Central memory CD8-positive, alpha-beta T cell (primary cell): ENCODE data around the gene TTLL10.
"Not testable (repeated sequence)": the region's sequence is repeated elsewhere in the genome, so short reads cannot be mapped to it uniquely, and the experiment has no call there.

Experiments
- ATAC-seq: fragments of 150-1000 bp; cut with Tn5 transposase; replicated peaks from 2 replicates; pipeline ENCODE4 v1.10.0; 2022; ENCODE audit warnings: mild to moderate bottlenecking, moderate FRiP score, moderate number of reproducible peaks; ENCODE audit not compliant: poor library complexity, severe bottlenecking; ENCODE audit errors: extremely low read depth
- DNase-seq, 2 donors: peaks; one replicate each; pipeline ENCODE4 v3.0.0; 2021; ENCODE audit warnings: low spot score in 2 of 2
- H3K27ac Mint-ChIP-seq: one replicate; pipeline ENCODE4 v1.8.0; 2022; ENCODE audit warnings: low read depth, mild to moderate bottlenecking, moderate library complexity, mixed read lengths
- H3K27me3 Mint-ChIP-seq: one replicate; pipeline ENCODE4 v1.8.0; 2022; ENCODE audit warnings: mixed read lengths
- H3K36me3 Mint-ChIP-seq: one replicate; pipeline ENCODE4 v1.8.0; 2022; ENCODE audit warnings: mild to moderate bottlenecking, moderate library complexity, mixed read lengths; ENCODE audit not compliant: insufficient read depth
- H3K4me1 Mint-ChIP-seq: one replicate; pipeline ENCODE4 v1.8.0; 2022; ENCODE audit warnings: mixed read lengths
- H3K4me3 Mint-ChIP-seq: one replicate; pipeline ENCODE4 v1.8.0; 2022; ENCODE audit warnings: mild to moderate bottlenecking, moderate library complexity, mixed read lengths
- H3K9me3 Mint-ChIP-seq: one replicate; pipeline ENCODE4 v1.8.0; 2022; ENCODE audit warnings: mixed read lengths

TTLL10 gene

DNA sequence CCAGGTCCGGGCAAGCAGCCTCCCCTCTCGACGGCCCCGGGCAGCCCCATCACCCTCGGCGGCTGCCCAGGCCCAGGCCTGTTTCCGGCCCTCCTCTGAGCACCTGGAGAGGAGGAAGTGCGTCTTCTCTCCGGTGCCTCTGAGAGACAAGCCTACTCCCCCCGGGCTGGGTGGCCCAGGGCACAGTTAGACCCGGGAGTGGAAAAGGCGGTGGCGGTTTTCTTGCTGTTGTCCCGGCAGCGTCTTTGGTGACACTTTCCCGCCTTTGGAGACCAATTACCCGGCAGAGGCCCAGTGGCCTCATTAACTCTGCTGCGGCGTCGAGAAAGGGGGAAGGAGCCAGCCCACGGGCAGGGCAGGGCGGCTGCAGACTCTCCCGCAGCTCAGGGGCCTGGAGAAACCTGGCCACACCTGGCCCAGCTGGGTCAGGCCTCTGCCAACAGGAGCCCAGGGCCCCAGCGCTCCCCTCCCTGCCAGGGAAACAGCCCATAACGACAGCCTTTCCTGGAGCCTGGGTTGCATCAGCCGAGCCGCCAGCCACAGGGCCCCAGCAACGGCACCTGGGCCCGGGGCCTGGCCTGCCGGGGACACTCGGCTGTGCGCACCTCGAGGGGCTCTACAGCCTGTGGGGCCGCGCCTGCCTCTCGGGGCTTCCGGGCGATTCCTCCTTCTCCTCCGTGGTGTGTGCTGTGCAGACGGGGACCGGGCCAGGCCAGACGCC lies 29.4 kb upstream of the TTLL10 start:
- ATAC-seq (peak; percentile 62), DNase-seq (no peak)
- no peaks in the 10 kb centered on the region for H3K4me1 Mint-ChIP-seq
- H3K9me3 Mint-ChIP-seq = no peaks in the 10 kb centered on the region
- no peaks in the 10 kb centered on the region for H3K36me3 Mint-ChIP-seq
- peaks cover 9% of the 10 kb centered on the region for H3K27me3 Mint-ChIP-seq
- no peak overlapping the region for H3K27ac Mint-ChIP-seq
- H3K4me3 Mint-ChIP-seq = no peak overlapping the region

DNA sequence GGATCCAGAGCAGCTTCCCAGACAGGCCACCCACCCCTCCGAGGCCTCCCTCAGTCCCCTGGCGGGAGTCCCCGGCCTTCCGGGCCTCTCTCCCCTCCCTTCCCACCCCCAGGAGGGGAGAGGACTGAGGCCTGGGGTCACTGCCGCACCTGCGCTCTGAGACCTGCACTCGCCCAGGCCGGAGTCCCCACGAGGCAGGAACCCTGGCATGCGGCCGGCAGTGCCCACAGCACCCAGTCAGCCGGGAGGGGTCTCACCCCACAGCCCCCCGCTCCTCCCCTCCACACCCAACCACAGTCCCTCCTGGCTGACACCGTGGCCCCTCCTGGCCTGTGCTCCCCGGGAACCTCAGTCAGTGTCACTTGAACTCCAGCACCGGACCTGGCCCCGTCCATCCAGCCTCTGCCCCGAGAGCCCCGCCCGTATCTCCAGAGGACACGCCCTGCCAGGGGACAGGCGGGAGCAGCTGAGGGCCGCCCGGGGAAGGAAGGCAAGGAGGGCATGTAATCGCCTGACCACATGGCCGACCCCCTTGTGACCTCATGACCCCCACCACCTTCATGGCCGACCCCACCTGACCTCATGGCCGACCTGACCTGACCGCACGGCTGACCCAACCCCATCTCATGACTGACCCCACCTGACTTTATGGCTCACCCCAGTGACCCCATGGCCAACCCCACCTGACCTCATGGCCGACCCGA lies 28.7 kb upstream of the TTLL10 start:
- Mint-ChIP-seq H3K27ac (no peak overlapping the region), H3K4me1 (no peaks in the 10 kb centered on the region), H3K36me3 (no peaks in the 10 kb centered on the region), H3K27me3 (peaks cover 9% of the 10 kb centered on the region), H3K9me3 (no peaks in the 10 kb centered on the region), H3K4me3 (no peak overlapping the region)
- DNase-seq (no peak), ATAC-seq (no peak)

DNA sequence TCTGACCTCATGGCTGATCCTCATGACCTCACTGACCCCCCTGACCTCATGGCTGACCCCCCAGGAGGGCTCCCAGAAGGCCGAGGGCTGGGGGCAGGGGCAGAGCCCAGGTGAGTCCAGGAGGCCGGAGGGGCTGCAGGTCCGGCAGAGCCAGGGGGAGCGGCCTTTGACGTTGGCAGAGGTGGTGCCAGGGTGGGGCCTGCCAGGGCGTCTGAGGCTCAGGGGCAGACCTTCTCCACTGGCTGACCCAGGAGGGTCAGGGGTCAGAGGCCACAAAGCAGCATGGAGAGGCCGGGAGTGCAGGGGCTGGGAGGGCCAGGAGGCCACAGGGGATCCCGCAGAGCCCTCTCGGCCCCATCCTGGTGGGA lies 28.1 kb upstream of the TTLL10 start:
- H3K4me3 Mint-ChIP-seq = no peak overlapping the region
- H3K27me3 Mint-ChIP-seq = peaks cover 9% of the 10 kb centered on the region
- H3K4me1 Mint-ChIP-seq = no peaks in the 10 kb centered on the region
- DNase-seq = no peak
- H3K27ac Mint-ChIP-seq = no peak overlapping the region
- no peaks in the 10 kb centered on the region for H3K9me3 Mint-ChIP-seq
- H3K36me3 Mint-ChIP-seq = no peaks in the 10 kb centered on the region
- no peak for ATAC-seq

GRCh38 chr1:1146026-1146425 lies 27.7 kb upstream of the TTLL10 start:
- H3K4me3 Mint-ChIP-seq = no peak overlapping the region
- no peaks in the 10 kb centered on the region for H3K36me3 Mint-ChIP-seq
- no peaks in the 10 kb centered on the region for H3K4me1 Mint-ChIP-seq
- no peaks in the 10 kb centered on the region for H3K9me3 Mint-ChIP-seq
- ATAC-seq (no peak), DNase-seq (no peak)
- H3K27ac Mint-ChIP-seq = no peak overlapping the region
- peaks cover 9% of the 10 kb centered on the region for H3K27me3 Mint-ChIP-seq

GRCh38 chr1:1146596-1146995 lies 27.1 kb upstream of the TTLL10 start:
- DNase-seq = no peak
- Mint-ChIP-seq H3K27ac (no peak overlapping the region), H3K36me3 (no peaks in the 10 kb centered on the region), H3K4me1 (no peaks in the 10 kb centered on the region), H3K27me3 (peaks cover 9% of the 10 kb centered on the region), H3K9me3 (no peaks in the 10 kb centered on the region), H3K4me3 (no peak overlapping the region)
- ATAC-seq = no peak

- Mint-ChIP-seq H3K9me3 (peaks cover 10% of the 10 kb centered on the region), H3K4me3 (no peak overlapping the region), H3K4me1 (peaks cover 10% of the 10 kb centered on the region), H3K36me3 (no peaks in the 10 kb centered on the region), H3K27me3 (peaks cover 9% of the 10 kb centered on the region), H3K27ac (no peak overlapping the region)
- no peak for ATAC-seq
- no peak for DNase-seq
Measured at GRCh38 chr1:1148061-1148460, 25.6 kb upstream of the TTLL10 start.

- no peak overlapping the region for H3K4me3 Mint-ChIP-seq
- H3K9me3 Mint-ChIP-seq = peaks cover 15% of the 10 kb centered on the region
- ATAC-seq (no peak), DNase-seq (no peak)
- H3K4me1 Mint-ChIP-seq = peaks cover 11% of the 10 kb centered on the region
- H3K27me3 Mint-ChIP-seq = peaks cover 9% of the 10 kb centered on the region
- H3K27ac Mint-ChIP-seq = no peak overlapping the region
- H3K36me3 Mint-ChIP-seq = peaks cover 2% of the 10 kb centered on the region
Measured at GRCh38 chr1:1148569-1148968, 25.1 kb upstream of the TTLL10 start.

- Mint-ChIP-seq H3K4me3 (no peak overlapping the region), H3K36me3 (peaks cover 6% of the 10 kb centered on the region), H3K4me1 (peaks cover 11% of the 10 kb centered on the region), H3K27me3 (peaks cover 9% of the 10 kb centered on the region), H3K9me3 (peaks cover 22% of the 10 kb centered on the region), H3K27ac (no peak overlapping the region)
- DNase-seq (no peak), ATAC-seq (no peak)
Measured at GRCh38 chr1:1149416-1149815, 24.3 kb upstream of the TTLL10 start.

DNA sequence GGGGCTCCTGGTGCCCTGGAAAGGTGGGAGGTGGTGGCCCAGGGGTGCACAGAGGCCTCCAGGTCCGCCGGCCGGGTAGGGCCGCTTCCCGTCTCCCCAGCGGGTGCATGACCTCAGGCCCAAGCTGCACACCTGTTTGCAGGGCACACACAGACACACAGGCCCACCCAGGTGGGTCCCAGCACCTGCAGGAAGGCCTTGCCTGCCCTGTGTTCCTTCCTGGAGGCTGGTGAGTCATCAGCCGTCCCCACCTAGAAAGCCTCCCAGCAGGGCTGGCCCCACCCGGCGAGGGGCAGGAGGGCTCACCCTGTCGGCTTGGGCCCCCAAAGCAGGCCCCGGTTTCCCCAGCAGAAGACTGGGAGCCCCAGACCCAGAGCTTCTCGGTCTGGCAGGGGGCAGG lies 23.6 kb upstream of the TTLL10 start:
- H3K27me3 Mint-ChIP-seq = peaks cover 9% of the 10 kb centered on the region

GRCh38 chr1:1151306-1151705 lies 22.4 kb upstream of the TTLL10 start:
- Mint-ChIP-seq H3K4me3 (no peak overlapping the region), H3K9me3 (peaks cover 22% of the 10 kb centered on the region), H3K36me3 (peaks cover 6% of the 10 kb centered on the region), H3K27ac (no peak overlapping the region), H3K4me1 (peaks cover 11% of the 10 kb centered on the region), H3K27me3 (peaks cover 5% of the 10 kb centered on the region)
- ATAC-seq = no peak
- DNase-seq = no peak

More for the DNA sequence above, 23.6 kb upstream of the TTLL10 start:
- peaks cover 11% of the 10 kb centered on the region for H3K4me1 Mint-ChIP-seq
- DNase-seq (no peak), ATAC-seq (no peak)
- H3K36me3 Mint-ChIP-seq = peaks cover 6% of the 10 kb centered on the region
- peaks cover 22% of the 10 kb centered on the region for H3K9me3 Mint-ChIP-seq
- H3K4me3 Mint-ChIP-seq = no peak overlapping the region
- H3K27ac Mint-ChIP-seq = no peak overlapping the region

GRCh38 chr1:1152431-1152830 lies 21.2 kb upstream of the TTLL10 start:
- not testable (repeated sequence) for DNase-seq, H3K27me3 Mint-ChIP-seq, H3K36me3 Mint-ChIP-seq, H3K4me3 Mint-ChIP-seq, ATAC-seq
- peaks cover 11% of the 10 kb centered on the region for H3K4me1 Mint-ChIP-seq
- H3K9me3 Mint-ChIP-seq = peaks cover 22% of the 10 kb centered on the region
- peak overlapping the region; percentile 92 for H3K27ac Mint-ChIP-seq

DNA sequence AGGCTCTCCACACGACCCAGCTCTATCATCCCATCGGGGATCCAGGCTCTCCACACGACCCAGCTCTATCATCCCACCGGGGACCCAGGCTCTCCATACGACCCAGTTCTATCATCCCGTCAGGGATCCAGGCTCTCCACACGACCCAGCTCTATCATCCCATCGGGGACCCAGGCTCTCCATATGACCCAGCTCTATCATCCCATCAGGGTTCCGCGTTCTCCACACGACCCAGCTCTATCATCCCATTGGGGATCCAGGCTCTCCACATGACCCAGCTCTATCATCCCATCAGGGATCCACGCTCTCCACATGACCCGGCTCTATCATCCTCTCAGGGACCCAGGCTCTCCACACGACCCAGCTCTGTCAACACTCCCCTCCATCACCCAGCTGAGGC lies 20.5 kb upstream of the TTLL10 start:
- not testable (repeated sequence) for H3K4me3 Mint-ChIP-seq, H3K36me3 Mint-ChIP-seq, H3K27me3 Mint-ChIP-seq, DNase-seq, ATAC-seq
- Mint-ChIP-seq H3K4me1 (peaks cover 11% of the 10 kb centered on the region), H3K9me3 (peaks cover 22% of the 10 kb centered on the region), H3K27ac (peak overlapping the region; percentile 92)

GRCh38 chr1:1153874-1154273 lies 19.8 kb upstream of the TTLL10 start:
- H3K27ac Mint-ChIP-seq = peak overlapping the region; percentile 92
- no peak for DNase-seq
- no peak overlapping the region for H3K4me3 Mint-ChIP-seq
- no peak for ATAC-seq
- H3K9me3 Mint-ChIP-seq = peaks cover 22% of the 10 kb centered on the region
- H3K4me1 Mint-ChIP-seq = peaks cover 11% of the 10 kb centered on the region
- H3K27me3 Mint-ChIP-seq = no peaks in the 10 kb centered on the region
- H3K36me3 Mint-ChIP-seq = peaks cover 6% of the 10 kb centered on the region
